HepG2 (cell line): ENCODE results near the gene TCF25. TPM values are rescaled to one million over a fixed set of nuclear protein-coding genes. Genes with fewer than 3 reads are reported as not detected.

Source experiments
- ATAC-seq: fragments of 200-7000 bp; cut with Tn5 transposase; 3 replicates; pipeline ENCODE4 v1.9.1; 2020; ENCODE audit warnings: mild to moderate bottlenecking, moderate library complexity
- BruUV-seq: library from RNA; stranded (reverse); fragments of 400-500 nt; replicated peaks from 2 replicates; lab custom pipeline; 2021; lab: Mats Ljungman, UMichigan
- CTCF ChIA-PET: fragments of 300-600 bp; formaldehyde crosslinking; extraction: SDS; loops from one replicate; lab custom pipeline; 2021; ENCODE audit warnings: low total read pairs, inconsistent platforms, low intra/inter-chr PET ratio; lab: Yijun Ruan, JAX
- POLR2A ChIA-PET: fragments of 350-600 bp; sonication (Branson Sonifier 250); formaldehyde crosslinking; loops from one replicate; lab custom pipeline; 2020; ENCODE audit warnings: antibody characterized with exemption, inconsistent platforms; lab: Yijun Ruan, JAX
- DNase-seq: peaks from one replicate; pipeline ENCODE4 v3.0.0-alpha.2; 2015; ENCODE audit warnings: low spot score
- FAIRE-seq: peaks from 3 replicates; lab custom pipeline; 2011; peaks lifted over from hg19 to GRCh38; lab: Jason Lieb, UNC
- H2AFZ ChIP-seq: one replicate; pipeline ENCODE4 v1.6.1; 2011; ENCODE audit warnings: low read length, inconsistent platforms
- H3K27ac ChIP-seq: fragments of 300-600 bp; 3 replicates; pipeline ENCODE4 v1.8.0; 2011; ENCODE audit warnings: mixed run types, mild to moderate bottlenecking, mixed read lengths, low read length, inconsistent platforms; ENCODE audit not compliant: insufficient read depth; ENCODE audit errors: extremely low read length
- H3K27me3 ChIP-seq, 2 experiments: fragments of 200-600 bp in 1 of 2; 2 replicates in 1 of 2; 3 replicates in 1 of 2; pipeline versions ENCODE4 v1.6.0 to v1.8.0; 2011; ENCODE audit warnings: low read length in 2 of 2, mild to moderate bottlenecking in 2 of 2, moderate library complexity in 2 of 2, inconsistent platforms in 1 of 2; ENCODE audit not compliant: insufficient read depth in 2 of 2, control insufficient read depth in 1 of 2
- H3K36me3 ChIP-seq, 2 experiments: fragments of 200-600 bp in 1 of 2; replicated peaks in 1 of 2; 2 replicates in 1 of 2; 3 replicates in 1 of 2; pipeline versions ENCODE4 v1.5.1 to v1.8.0; 2011; ENCODE audit warnings: low read length in 2 of 2, inconsistent platforms in 1 of 2; ENCODE audit not compliant: insufficient read depth in 2 of 2, control insufficient read depth in 1 of 2
- H3K4me1 ChIP-seq: 2 replicates; pipeline ENCODE4 v1.5.1; 2012; ENCODE audit warnings: low read length, inconsistent platforms; ENCODE audit not compliant: insufficient read depth
- H3K4me2 ChIP-seq: 2 replicates; pipeline ENCODE4 v1.6.0; 2011; ENCODE audit warnings: low read depth, low read length, inconsistent platforms
- H3K4me3 ChIP-seq, 3 experiments: fragments of 200-600 bp in 1 of 3; sonication (generic), shearing (Covaris generic) in 1 of 3; replicated peaks in 1 of 3; 2 replicates each; pipeline ENCODE4 v1.5.1; 2011 to 2016; ENCODE audit warnings: low read length in 3 of 3, inconsistent platforms in 2 of 3, low read depth in 2 of 3, mild to moderate bottlenecking in 2 of 3, control low read depth in 1 of 3, mixed read lengths in 1 of 3; ENCODE audit not compliant: insufficient read depth in 1 of 3
- H3K79me2 ChIP-seq: one replicate; pipeline ENCODE4 v1.6.1; 2011; ENCODE audit warnings: low read length, inconsistent platforms; ENCODE audit not compliant: insufficient read depth
- H3K9ac ChIP-seq: 2 replicates; pipeline ENCODE4 v1.6.0; 2011; ENCODE audit warnings: mild to moderate bottlenecking, low read depth, low read length, inconsistent platforms; ENCODE audit not compliant: insufficient read depth
- H3K9me3 ChIP-seq: 2 replicates; pipeline ENCODE4 v1.5.1; 2012; ENCODE audit warnings: mild to moderate bottlenecking, low read length
- H4K20me1 ChIP-seq: 2 replicates; pipeline ENCODE4 v1.6.0; 2011; ENCODE audit warnings: inconsistent platforms, mild to moderate bottlenecking, low read length, moderate library complexity; ENCODE audit not compliant: insufficient read depth
- FOXO4 ChIP-seq: sonication (generic); formaldehyde crosslinking; conservative IDR thresholded peaks from 2 replicates; pipeline ENCODE4 v1.8.1; 2023; ENCODE audit warnings: missing genetic modification reagents
- GFI1 ChIP-seq: sonication (generic); formaldehyde crosslinking; IDR thresholded peaks from 2 replicates; pipeline ENCODE4 v1.5.0; 2020; ENCODE audit warnings: missing genetic modification reagents, mild to moderate bottlenecking, borderline replicate concordance
- HNRNPL ChIP-seq: fragments of 200-400 bp; formaldehyde crosslinking; IDR thresholded peaks from 2 replicates; pipeline ENCODE4 v1.6.1; 2017; ENCODE audit warnings: mild to moderate bottlenecking, low read depth, low read length
- NR2C2 ChIP-seq: sonication (generic); formaldehyde crosslinking; IDR thresholded peaks from 2 replicates; pipeline ENCODE4 v1.4.0; 2020; ENCODE audit warnings: missing genetic modification reagents, mild to moderate bottlenecking, moderate library complexity, borderline replicate concordance
- STAG1 ChIP-seq: sonication (generic); formaldehyde crosslinking; IDR thresholded peaks from 2 replicates; pipeline ENCODE4 v1.4.0; 2020; ENCODE audit warnings: missing genetic modification reagents
- SUZ12 ChIP-seq: fragments of 150-350 bp; IDR thresholded peaks from 2 replicates; pipeline ENCODE4 v1.6.1; 2014; ENCODE audit warnings: low read depth, low read length
- TRIM24 ChIP-seq: sonication (generic); formaldehyde crosslinking; IDR thresholded peaks from 2 replicates; pipeline ENCODE4 v1.8.0; 2022; ENCODE audit warnings: mild to moderate bottlenecking, missing genetic modification reagents
- U2AF1 ChIP-seq: fragments of 200-400 bp; formaldehyde crosslinking; optimal IDR thresholded peaks from 2 replicates; pipeline ENCODE3; 2017; ENCODE audit warnings: mild to moderate bottlenecking, low read depth, low read length
- ZNF333 ChIP-seq: sonication (generic); formaldehyde crosslinking; IDR thresholded peaks from 2 replicates; pipeline ENCODE4 v1.4.0; 2020; ENCODE audit warnings: mild to moderate bottlenecking, missing genetic modification reagents, borderline replicate concordance
- ZNF572 ChIP-seq: sonication (generic); formaldehyde crosslinking; IDR thresholded peaks from 2 replicates; pipeline ENCODE4 v1.5.1; 2020; ENCODE audit warnings: mild to moderate bottlenecking, missing genetic modification reagents
- ZNF619 ChIP-seq: sonication (generic); formaldehyde crosslinking; IDR thresholded peaks from 2 replicates; pipeline ENCODE4 v1.4.0; 2020; ENCODE audit warnings: mild to moderate bottlenecking, missing genetic modification reagents
- ZNF678 ChIP-seq: sonication (generic); formaldehyde crosslinking; IDR thresholded peaks from 2 replicates; pipeline ENCODE4 v1.4.0; 2020; ENCODE audit warnings: mild to moderate bottlenecking, missing genetic modification reagents
- ZNF749 ChIP-seq: sonication (generic); formaldehyde crosslinking; IDR thresholded peaks from 2 replicates; pipeline ENCODE4 v1.8.0; 2022; ENCODE audit warnings: mild to moderate bottlenecking, missing genetic modification reagents, moderate library complexity, borderline replicate concordance
- ZNF777 ChIP-seq: sonication (generic); formaldehyde crosslinking; IDR thresholded peaks from 2 replicates; pipeline ENCODE4 v1.4.0; 2020; ENCODE audit warnings: missing genetic modification reagents
- ZNF850 ChIP-seq: sonication (generic); formaldehyde crosslinking; conservative IDR thresholded peaks from 2 replicates; pipeline ENCODE4 v1.9.0; 2021; ENCODE audit warnings: mild to moderate bottlenecking, missing genetic modification reagents
- WGBS: methylation state at CpG from one replicate; pipeline ENCODE4 v1.1.6; 2017; ENCODE audit warnings: low lambda C conversion rate; 5-methylcytosine and 5-hydroxymethylcytosine counted together
- in situ Hi-C: cut with HindIII; loops from 2 replicates; pipeline ENCODE4 v1.10.0; 2017; ENCODE audit warnings: low pct_unique_long_range_greater_than_20kb; ENCODE audit not compliant: extremely low pct_ligation_motif_present
- intact Hi-C: fragments of 100-400 bp; cut with micrococcal nuclease; formaldehyde crosslinking; loops from one replicate; pipeline ENCODE4 v1.10.0; 2022; ENCODE audit not compliant: unreplicated experiment
- polyA plus RNA-seq, 8 experiments: library from polyadenylated mRNA; depleted of rRNA in 3 of 8; stranded (reverse) in 7 of 8; unstranded in 1 of 8; fragments of >200 nt; fragmentation: Illumina TruSeq in 4 of 8; extraction: Trizol in 4 of 8; gene quantifications; 2 replicates each; pipeline versions ENCODE4 v1.2.1 to v1.2.3, GENCODE V29; 2011 to 2016; ENCODE audit warnings: low read depth in 4 of 8, missing spikeins in 1 of 8, mixed read lengths in 1 of 8; ENCODE audit not compliant: insufficient read depth in 1 of 8
- total RNA-seq, 5 experiments: library from RNA; depleted of rRNA; stranded (reverse); fragments of >200 nt; fragmentation: Illumina TruSeq; extraction: Trizol; gene quantifications; 2 replicates each; pipeline ENCODE4 v1.2.3, GENCODE V29; 2016; ENCODE audit warnings: low read depth in 1 of 5
- TF ChIP-seq, protein P1 (sequence below): sonication (generic); formaldehyde crosslinking; IDR thresholded peaks from 2 replicates; pipeline ENCODE4 v1.5.1; 2020; ENCODE audit warnings: missing genetic modification reagents, mild to moderate bottlenecking, borderline replicate concordance
- TF ChIP-seq, protein P2 (sequence below): sonication (generic); formaldehyde crosslinking; IDR thresholded peaks from 2 replicates; pipeline ENCODE4 v1.5.1; 2020; ENCODE audit warnings: mild to moderate bottlenecking, missing genetic modification reagents, borderline replicate concordance
- TF ChIP-seq, protein P3 (sequence below): IDR thresholded peaks from 2 replicates; pipeline ENCODE4 v1.6.1; 2016; ENCODE audit warnings: low read depth

TCF25 gene
- total and polyA plus RNA-seq, 2 of the 13 experiments (the other 11 are each of a cell fraction or from before 2014, with no cell fraction given), result 138 to 206 TPM

GRCh38 chr16:89837014-89837546, 36.3 kb upstream of the TCF25 start:
- ATAC-seq, result no peak; the same call in 2 of the 3 replicates
- TSS peak; percentile 73 for BruUV-seq
- peaks cover 61% of the 10 kb centered on the region for H3K4me1 ChIP-seq
- 81% methylated on average over 12 of the region's 17 CpGs for WGBS
- FAIRE-seq, result no peak
- H3K27ac ChIP-seq, result peak overlapping the region; percentile 87
- no peak for DNase-seq
- peaks cover 4 to 6% of the 10 kb centered on the region in 2 experiments; a peak in 3 of 5 replicates for H3K36me3 ChIP-seq
- H2AFZ ChIP-seq, result no peak overlapping the region
- H3K27me3 ChIP-seq, result no peaks in the 10 kb centered on the region
- ChIA-PET POLR2A (interaction anchor here (1.0 to 3.3 kb wide), 10 partner anchors 8 to 137 kb away, joined by 4 to 111 read pairs (median 14); partner anchors contain the start of genes FANCA, SPIRE2, TCF25 and TUBB3), CTCF (no interaction called here)
- H3K9me3 ChIP-seq, result no peaks in the 10 kb centered on the region
- H3K9ac ChIP-seq, result peak overlapping the region; percentile 74
- peak overlapping the region in 2 of 3 experiments; percentile 39 to 62; a peak in 5 of 6 replicates for H3K4me3 ChIP-seq
- peak overlapping the region; percentile 93 for H3K4me2 ChIP-seq
- in situ Hi-C loops, result no loop called here
- H3K79me2 ChIP-seq, result peaks cover 6% of the 10 kb centered on the region
- intact Hi-C loops, result loop anchor here (2.0 to 5.0 kb wide), 2 partner anchors 14 to 35 kb away; partner anchors contain the start of gene TCF25
- H4K20me1 ChIP-seq, result peaks cover 3% of the 10 kb centered on the region; the same call in 1 of the 2 replicates
- TF ChIP-seq SUZ12 (no peak), ZNF678 (no peak), GFI1 (CRISPR knock-in tag) (no peak), NR2C2 (no peak), TRIM24 (CRISPR knock-in tag) (no peak), ZNF619 (no peak; the same call in 1 of the 2 replicates), ZNF777 (CRISPR knock-in tag) (no peak), U2AF1 (peak; percentile 43), FOXO4 (CRISPR knock-in tag) (0 out of 2 replicates have a peak, but pooled peaks have one; percentile 64), STAG1 (CRISPR knock-in tag) (no peak), HNRNPL (no peak), ZNF749 (CRISPR knock-in tag) (no peak), ZNF850 (CRISPR knock-in tag) (no peak), ZNF572 (CRISPR knock-in tag) (peak; percentile 97), ZNF333 (CRISPR knock-in tag) (no peak; the same call in 1 of the 2 replicates)
- TF ChIP-seq, protein P1, sequence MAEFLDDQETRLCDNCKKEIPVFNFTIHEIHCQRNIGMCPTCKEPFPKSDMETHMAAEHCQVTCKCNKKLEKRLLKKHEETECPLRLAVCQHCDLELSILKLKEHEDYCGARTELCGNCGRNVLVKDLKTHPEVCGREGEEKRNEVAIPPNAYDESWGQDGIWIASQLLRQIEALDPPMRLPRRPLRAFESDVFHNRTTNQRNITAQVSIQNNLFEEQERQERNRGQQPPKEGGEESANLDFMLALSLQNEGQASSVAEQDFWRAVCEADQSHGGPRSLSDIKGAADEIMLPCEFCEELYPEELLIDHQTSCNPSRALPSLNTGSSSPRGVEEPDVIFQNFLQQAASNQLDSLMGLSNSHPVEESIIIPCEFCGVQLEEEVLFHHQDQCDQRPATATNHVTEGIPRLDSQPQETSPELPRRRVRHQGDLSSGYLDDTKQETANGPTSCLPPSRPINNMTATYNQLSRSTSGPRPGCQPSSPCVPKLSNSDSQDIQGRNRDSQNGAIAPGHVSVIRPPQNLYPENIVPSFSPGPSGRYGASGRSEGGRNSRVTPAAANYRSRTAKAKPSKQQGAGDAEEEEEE (CRISPR knock-in tag), result no peak
- TF ChIP-seq, protein P2, sequence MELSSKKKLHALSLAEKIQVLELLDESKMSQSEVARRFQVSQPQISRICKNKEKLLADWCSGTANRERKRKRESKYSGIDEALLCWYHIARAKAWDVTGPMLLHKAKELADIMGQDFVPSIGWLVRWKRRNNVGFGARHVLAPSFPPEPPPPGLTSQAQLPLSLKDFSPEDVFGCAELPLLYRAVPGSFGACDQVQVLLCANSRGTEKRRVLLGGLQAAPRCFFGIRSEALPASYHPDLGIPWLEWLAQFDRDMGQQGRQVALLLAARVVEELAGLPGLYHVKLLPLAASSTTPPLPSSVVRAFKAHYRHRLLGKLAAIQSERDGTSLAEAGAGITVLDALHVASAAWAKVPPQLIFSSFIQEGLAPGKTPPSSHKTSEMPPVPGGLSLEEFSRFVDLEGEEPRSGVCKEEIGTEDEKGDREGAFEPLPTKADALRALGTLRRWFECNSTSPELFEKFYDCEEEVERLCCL (CRISPR knock-in tag), result no peak
- TF ChIP-seq, protein P3, sequence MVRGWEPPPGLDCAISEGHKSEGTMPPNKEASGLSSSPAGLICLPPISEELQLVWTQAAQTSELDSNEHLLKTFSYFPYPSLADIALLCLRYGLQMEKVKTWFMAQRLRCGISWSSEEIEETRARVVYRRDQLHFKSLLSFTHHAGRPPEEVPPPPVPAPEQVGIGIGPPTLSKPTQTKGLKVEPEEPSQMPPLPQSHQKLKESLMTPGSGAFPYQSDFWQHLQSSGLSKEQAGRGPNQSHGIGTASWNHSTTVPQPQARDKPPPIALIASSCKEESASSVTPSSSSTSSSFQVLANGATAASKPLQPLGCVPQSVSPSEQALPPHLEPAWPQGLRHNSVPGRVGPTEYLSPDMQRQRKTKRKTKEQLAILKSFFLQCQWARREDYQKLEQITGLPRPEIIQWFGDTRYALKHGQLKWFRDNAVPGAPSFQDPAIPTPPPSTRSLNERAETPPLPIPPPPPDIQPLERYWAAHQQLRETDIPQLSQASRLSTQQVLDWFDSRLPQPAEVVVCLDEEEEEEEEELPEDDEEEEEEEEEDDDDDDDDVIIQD (CRISPR knock-in tag), result no peak
